HepG2 (cell line): ENCODE results near the gene P2RX5. TPM values are rescaled to one million over a fixed set of nuclear protein-coding genes. Genes with fewer than 3 reads are reported as not detected.

ENCODE experiments used
- ATM ChIP-seq: fragments of 450-650 bp; IDR thresholded peaks from 2 replicates; pipeline ENCODE4 v1.7.1; 2017; ENCODE audit warnings: mild to moderate bottlenecking, borderline replicate concordance
- BCL6 ChIP-seq: IDR thresholded peaks from 2 replicates; pipeline ENCODE4 v1.6.1; 2016; ENCODE audit warnings: missing genetic modification reagents, missing compliant biosample characterization
- DPF2 ChIP-seq: sonication (generic); formaldehyde crosslinking; IDR thresholded peaks from 2 replicates; pipeline ENCODE4 v1.4.0; 2020; ENCODE audit warnings: mild to moderate bottlenecking, low read depth, missing genetic modification reagents, borderline replicate concordance
- FOXK2 ChIP-seq: fragments of 450-650 bp; IDR thresholded peaks from 2 replicates; pipeline ENCODE4 v1.6.1; 2016
- FOXM1 ChIP-seq: sonication (generic); formaldehyde crosslinking; IDR thresholded peaks from 2 replicates; pipeline ENCODE4 v1.5.0; 2020; ENCODE audit warnings: missing genetic modification reagents
- KMT2A ChIP-seq: sonication (generic); formaldehyde crosslinking; IDR thresholded peaks from 2 replicates; pipeline ENCODE4 v1.4.0; 2020; ENCODE audit warnings: missing genetic modification reagents
- PAF1 ChIP-seq: IDR thresholded peaks from 2 replicates; pipeline ENCODE4 v1.6.1; 2016; ENCODE audit warnings: missing genetic modification reagents, missing compliant biosample characterization
- SNAI1 ChIP-seq: sonication (generic); formaldehyde crosslinking; IDR thresholded peaks from 2 replicates; pipeline ENCODE4 v1.5.0; 2020; ENCODE audit warnings: mild to moderate bottlenecking, missing genetic modification reagents, borderline replicate concordance
- TARDBP ChIP-seq: sonication (generic); formaldehyde crosslinking; IDR thresholded peaks from 2 replicates; pipeline ENCODE4 v1.8.0; 2022; ENCODE audit warnings: mild to moderate bottlenecking, missing genetic modification reagents
- TRIM24 ChIP-seq: sonication (generic); formaldehyde crosslinking; IDR thresholded peaks from 2 replicates; pipeline ENCODE4 v1.8.0; 2022; ENCODE audit warnings: mild to moderate bottlenecking, missing genetic modification reagents
- ZBED4 ChIP-seq: sonication (generic); formaldehyde crosslinking; IDR thresholded peaks from 2 replicates; pipeline ENCODE4 v1.4.0; 2020; ENCODE audit warnings: missing genetic modification reagents, borderline replicate concordance
- ZNF446 ChIP-seq: sonication (generic); formaldehyde crosslinking; IDR thresholded peaks from 2 replicates; pipeline ENCODE4 v1.5.0; 2020; ENCODE audit warnings: mild to moderate bottlenecking, missing genetic modification reagents
- ZNF503 ChIP-seq: sonication (generic); formaldehyde crosslinking; IDR thresholded peaks from 2 replicates; pipeline ENCODE4 v1.4.0; 2020; ENCODE audit warnings: missing genetic modification reagents
- ZNF552 ChIP-seq: sonication (generic); formaldehyde crosslinking; IDR thresholded peaks from 2 replicates; pipeline ENCODE4 v1.9.0; 2022; ENCODE audit warnings: missing genetic modification reagents, mild to moderate bottlenecking, borderline replicate concordance
- ZNF724P ChIP-seq: sonication (generic); formaldehyde crosslinking; IDR thresholded peaks from 2 replicates; pipeline ENCODE4 v1.8.0; 2022; ENCODE audit warnings: missing genetic modification reagents, borderline replicate concordance
- ZNF747 ChIP-seq: sonication (generic); formaldehyde crosslinking; IDR thresholded peaks from 2 replicates; pipeline ENCODE4 v1.8.1; 2023; ENCODE audit warnings: missing genetic modification reagents, mild to moderate bottlenecking, borderline replicate concordance
- polyA plus RNA-seq, 8 experiments: library from polyadenylated mRNA; depleted of rRNA in 3 of 8; stranded (reverse) in 7 of 8; unstranded in 1 of 8; fragments of >200 nt; fragmentation: Illumina TruSeq in 4 of 8; extraction: Trizol in 4 of 8; gene quantifications; 2 replicates each; pipeline versions ENCODE4 v1.2.1 to v1.2.3, GENCODE V29; 2011 to 2016; ENCODE audit warnings: low read depth in 4 of 8, missing spikeins in 1 of 8, mixed read lengths in 1 of 8; ENCODE audit not compliant: insufficient read depth in 1 of 8
- total RNA-seq, 5 experiments: library from RNA; depleted of rRNA; stranded (reverse); fragments of >200 nt; fragmentation: Illumina TruSeq; extraction: Trizol; gene quantifications; 2 replicates each; pipeline ENCODE4 v1.2.3, GENCODE V29; 2016; ENCODE audit warnings: low read depth in 1 of 5
- TF ChIP-seq, protein P1 (sequence below): sonication (generic); formaldehyde crosslinking; conservative IDR thresholded peaks from 2 replicates; pipeline ENCODE4 v1.5.0; 2020; ENCODE audit warnings: missing genetic modification reagents
- TF ChIP-seq, protein P2 (sequence below): sonication (generic); formaldehyde crosslinking; IDR thresholded peaks from 2 replicates; pipeline ENCODE4 v1.4.0; 2020; ENCODE audit warnings: low read depth, missing genetic modification reagents

The P2RX5 gene
- total and polyA plus RNA-seq, 2 of the 13 experiments (the other 11 are each of a cell fraction or from before 2014, with no cell fraction given) = 0.95 to 1.7 TPM

GRCh38 chr17:3636154-3636907, 59.6 kb downstream of the P2RX5 start, which contains the start of the genes CTNS and SHPK (continued):
- TF ChIP-seq, protein P1, sequence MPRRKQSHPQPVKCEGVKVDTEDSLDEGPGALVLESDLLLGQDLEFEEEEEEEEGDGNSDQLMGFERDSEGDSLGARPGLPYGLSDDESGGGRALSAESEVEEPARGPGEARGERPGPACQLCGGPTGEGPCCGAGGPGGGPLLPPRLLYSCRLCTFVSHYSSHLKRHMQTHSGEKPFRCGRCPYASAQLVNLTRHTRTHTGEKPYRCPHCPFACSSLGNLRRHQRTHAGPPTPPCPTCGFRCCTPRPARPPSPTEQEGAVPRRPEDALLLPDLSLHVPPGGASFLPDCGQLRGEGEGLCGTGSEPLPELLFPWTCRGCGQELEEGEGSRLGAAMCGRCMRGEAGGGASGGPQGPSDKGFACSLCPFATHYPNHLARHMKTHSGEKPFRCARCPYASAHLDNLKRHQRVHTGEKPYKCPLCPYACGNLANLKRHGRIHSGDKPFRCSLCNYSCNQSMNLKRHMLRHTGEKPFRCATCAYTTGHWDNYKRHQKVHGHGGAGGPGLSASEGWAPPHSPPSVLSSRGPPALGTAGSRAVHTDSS (CRISPR knock-in tag) = no peak
- TF ChIP-seq PAF1 (no peak), ATM (no peak), TARDBP (CRISPR knock-in tag) (0 out of 2 replicates have a peak, but pooled peaks have one; percentile 32), FOXM1 (no peak), ZNF503 (CRISPR knock-in tag) (no peak), ZNF552 (CRISPR knock-in tag) (peak; percentile 87; the same call in 1 of the 2 replicates), ZNF446 (CRISPR knock-in tag) (no peak), KMT2A (CRISPR knock-in tag) (peak; percentile 83), ZNF724P (0 out of 2 replicates have a peak, but pooled peaks have one; percentile 41), ZNF747 (peak; percentile 40; the same call in 1 of the 2 replicates), FOXK2 (no peak), TRIM24 (no peak), SNAI1 (CRISPR knock-in tag) (0 out of 2 replicates have a peak, but pooled peaks have one; percentile 76), BCL6 (peak; percentile 33), ZBED4 (CRISPR knock-in tag) (peak; percentile 56), DPF2 (CRISPR knock-in tag) (no peak)
- TF ChIP-seq, protein P2, sequence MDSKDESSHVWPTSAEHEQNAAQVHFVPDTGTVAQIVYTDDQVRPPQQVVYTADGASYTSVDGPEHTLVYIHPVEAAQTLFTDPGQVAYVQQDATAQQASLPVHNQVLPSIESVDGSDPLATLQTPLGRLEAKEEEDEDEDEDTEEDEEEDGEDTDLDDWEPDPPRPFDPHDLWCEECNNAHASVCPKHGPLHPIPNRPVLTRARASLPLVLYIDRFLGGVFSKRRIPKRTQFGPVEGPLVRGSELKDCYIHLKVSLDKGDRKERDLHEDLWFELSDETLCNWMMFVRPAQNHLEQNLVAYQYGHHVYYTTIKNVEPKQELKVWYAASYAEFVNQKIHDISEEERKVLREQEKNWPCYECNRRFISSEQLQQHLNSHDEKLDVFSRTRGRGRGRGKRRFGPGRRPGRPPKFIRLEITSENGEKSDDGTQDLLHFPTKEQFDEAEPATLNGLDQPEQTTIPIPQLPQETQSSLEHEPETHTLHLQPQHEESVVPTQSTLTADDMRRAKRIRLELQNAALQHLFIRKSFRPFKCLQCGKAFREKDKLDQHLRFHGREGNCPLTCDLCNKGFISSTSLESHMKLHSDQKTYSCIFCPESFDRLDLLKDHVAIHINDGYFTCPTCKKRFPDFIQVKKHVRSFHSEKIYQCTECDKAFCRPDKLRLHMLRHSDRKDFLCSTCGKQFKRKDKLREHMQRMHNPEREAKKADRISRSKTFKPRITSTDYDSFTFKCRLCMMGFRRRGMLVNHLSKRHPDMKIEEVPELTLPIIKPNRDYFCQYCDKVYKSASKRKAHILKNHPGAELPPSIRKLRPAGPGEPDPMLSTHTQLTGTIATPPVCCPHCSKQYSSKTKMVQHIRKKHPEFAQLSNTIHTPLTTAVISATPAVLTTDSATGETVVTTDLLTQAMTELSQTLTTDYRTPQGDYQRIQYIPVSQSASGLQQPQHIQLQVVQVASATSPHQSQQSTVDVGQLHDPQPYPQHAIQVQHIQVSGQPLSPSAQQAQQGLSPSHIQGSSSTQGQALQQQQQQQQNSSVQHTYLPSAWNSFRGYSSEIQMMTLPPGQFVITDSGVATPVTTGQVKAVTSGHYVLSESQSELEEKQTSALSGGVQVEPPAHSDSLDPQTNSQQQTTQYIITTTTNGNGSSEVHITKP (CRISPR knock-in tag) = no peak
